HG03571 (cell line): Measurements from ENCODE around the gene GORASP2.
A peak's percentile ranks its signal among the peaks of the same experiment; 100 is the strongest.

Experiments
- ATAC-seq: cut with Tn5 transposase; IDR thresholded peaks from one replicate; pipeline ENCODE4 v1.9.1; 2021; ENCODE audit not compliant: unreplicated experiment

The GORASP2 gene

DNA sequence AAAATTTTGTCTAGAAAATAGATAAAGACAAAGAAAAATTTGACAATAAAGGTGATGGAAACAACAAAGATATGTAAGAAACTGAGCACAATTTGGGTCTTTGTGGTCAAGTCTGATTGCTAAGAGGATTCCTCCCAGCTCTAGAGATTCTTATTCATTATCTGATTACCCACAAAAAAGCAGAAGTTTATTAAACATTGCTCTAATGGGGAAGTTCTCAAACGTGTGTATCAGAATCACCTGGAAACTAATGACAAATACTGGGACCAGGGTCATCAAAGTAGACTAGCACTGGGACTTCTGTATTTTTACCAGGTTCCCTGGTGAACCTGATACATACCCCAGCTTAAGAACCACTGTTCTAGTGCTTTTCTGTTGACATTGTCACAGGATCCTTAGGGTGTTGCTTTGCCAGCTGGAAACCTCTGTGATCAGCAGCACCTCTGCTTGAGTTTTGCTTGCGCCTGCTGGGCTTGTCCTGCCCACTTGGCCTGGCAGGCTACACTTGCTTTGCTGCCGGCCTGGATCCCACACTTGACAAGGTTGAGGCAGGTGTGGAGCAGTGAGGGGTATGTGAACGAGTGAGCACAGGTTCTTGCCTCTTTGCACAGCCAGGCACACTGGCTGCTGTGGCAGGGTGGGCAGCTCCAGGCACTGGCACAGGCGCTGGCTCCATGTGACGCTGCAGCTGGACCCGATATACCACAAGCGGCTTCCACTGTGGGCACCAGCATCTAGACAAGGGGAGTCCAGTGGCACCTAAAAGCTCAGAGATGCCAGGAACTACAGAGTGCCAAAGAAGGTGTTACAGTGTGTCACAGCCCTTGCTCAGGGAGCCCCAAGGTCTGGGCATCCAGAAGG is 6.2 kb upstream of the GORASP2 start:
- no peak for ATAC-seq

- no peak for ATAC-seq
These were observed 5.3 kb upstream of the GORASP2 start for GRCh38 chr2:170923799-170924198.

DNA sequence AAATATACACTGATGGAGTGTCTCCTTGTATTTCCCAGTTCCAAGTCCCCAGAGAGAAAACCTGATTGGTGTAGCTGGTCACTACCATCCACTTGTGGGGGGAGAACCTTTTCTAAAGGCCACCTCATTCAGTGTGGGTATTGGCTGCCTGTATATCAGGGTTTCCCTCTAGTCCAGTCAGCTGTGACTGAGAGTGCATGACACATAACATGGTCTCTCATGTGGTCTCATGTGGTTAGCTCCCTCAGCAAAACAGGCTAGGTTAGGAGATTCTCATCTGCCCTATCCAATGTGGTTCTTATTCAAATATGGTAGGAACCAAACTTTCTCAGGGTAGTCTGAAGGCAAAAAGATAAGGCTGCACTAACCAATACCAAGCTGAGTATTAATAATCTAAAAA is 4.1 kb upstream of the GORASP2 start:
- no peak for ATAC-seq

DNA sequence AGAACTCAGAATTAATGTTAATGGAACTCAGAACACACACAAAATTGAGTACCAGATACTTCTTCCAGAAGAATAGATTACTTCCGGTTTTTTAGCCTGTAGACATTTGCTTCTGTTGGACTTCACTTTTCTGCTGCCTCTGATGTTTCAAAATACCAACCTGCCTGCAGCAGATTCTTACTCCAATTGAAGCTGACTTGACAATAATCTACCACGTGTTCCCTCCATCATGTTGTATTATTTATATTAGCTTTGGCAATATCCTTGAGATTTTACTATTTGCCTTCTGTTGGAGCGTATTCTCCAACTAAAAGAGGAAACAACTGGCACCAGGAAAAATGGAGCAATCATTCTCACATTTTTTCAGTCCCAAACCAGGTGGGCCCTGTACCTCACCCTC is 3.1 kb upstream of the GORASP2 start:
- ATAC-seq: no peak

DNA sequence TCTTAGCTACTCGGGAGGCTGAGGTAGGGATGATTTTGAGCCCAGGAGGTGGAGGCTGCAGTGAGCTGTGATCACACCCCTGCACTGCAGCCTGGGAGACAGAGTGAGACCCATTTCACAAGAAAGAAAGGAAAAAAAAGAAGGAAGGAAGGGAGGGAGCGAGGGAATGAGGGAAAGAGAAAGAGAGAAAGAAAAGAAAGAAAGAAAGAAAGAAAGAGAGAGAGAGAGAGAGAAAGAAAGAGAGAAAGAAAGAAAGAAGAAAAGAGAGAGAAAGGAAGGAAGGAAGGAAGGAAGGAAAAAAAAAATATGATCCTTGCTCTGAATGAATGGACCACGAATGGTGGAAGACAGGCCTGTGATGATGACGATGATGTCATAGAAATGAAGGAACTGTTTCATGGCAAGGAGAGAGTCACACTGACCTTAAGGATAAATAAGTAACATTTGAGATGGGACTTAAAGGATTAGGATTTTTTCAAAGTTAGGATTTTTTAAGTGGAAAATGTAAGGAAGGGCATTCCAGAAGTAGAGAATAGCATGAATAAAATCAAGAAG is 2.2 kb upstream of the GORASP2 start:
- ATAC-seq: no peak

DNA sequence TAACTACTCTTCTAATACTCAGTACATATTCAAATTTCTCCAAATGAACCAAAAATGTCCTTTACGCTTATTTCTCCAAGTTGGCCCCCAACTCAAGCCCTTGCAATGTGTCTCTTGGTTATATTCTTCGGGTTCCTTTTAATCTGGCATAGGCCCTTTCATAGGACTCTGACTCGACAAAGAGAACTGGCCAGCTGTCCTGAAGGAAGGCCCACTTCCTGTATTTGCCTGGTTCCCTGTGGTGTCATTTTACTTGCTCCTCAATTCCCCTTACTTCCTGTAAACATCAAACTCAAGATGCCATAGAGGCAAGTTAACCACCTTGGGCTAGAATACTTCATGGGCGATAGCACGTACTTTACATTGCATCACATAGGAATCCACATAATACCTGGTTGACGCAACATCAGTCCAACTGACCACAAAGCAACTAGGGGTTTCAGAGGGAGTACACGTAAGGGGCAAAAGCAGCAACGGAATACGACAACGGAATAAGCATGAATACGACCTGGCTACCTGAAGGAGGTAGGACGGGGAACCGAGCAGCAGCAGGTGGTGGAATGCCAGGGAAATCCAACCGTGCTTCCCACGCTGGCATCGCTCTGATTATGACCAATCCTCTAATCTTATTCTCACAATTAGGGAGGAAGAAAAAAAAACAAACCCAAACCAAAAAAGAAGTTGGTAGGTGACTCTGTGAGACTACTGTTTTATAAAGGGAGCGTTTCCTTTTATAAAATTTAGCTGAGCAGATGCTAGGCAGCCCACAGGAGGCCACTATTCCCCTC is 823 bp upstream of the GORASP2 start:
- no peak for ATAC-seq

DNA sequence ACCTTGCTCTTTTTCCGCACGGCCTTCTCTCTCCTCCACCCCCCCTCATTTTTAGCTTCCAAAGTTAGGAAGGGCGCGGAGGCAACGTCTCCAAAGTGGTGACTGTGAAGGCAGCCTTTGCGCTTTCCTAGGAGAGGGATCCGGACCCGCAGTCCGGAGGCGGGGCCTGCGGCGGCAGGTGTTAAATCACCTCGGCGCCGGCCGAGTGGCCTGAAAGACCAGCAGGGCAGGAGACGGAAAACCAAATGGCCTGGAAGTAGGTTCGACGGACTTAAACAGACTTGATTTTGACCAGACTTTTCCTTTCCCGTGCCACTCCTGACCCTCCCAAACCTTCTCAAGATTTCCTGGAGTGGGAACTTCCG is 615 bp downstream of the GORASP2 start:
- peak; percentile 1 for ATAC-seq

GRCh38 chr2:170930131-170930990 is 1.3 kb downstream of the GORASP2 start:
- ATAC-seq: peak; percentile 34

- ATAC-seq: no peak
These were observed 1.9 kb downstream of the GORASP2 start for GRCh38 chr2:170930991-170931266.

DNA sequence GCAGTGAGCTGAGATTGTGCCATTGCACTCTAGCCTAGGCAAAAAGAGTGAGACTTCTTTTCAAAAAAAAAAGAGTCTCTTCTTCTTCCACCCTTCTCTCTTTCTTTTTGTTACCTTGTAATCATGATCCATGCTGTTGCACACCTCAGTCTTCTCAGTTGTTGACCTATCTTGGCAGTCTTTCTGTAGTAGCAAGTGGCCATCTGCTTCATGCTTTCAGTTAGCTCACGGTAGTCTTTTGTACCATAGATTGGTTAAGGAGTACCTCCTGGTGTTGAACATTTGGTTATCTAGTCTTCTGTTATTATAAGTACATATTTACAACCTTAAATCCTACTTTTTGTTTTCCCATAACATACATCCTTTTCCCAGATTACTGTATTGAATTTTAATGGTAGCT is 3.1 kb downstream of the GORASP2 start:
- ATAC-seq: no peak

GRCh38 chr2:170932948-170933347 is 3.9 kb downstream of the GORASP2 start:
- no peak for ATAC-seq

- no peak for ATAC-seq
These were observed 8.8 kb downstream of the GORASP2 start for GRCh38 chr2:170937709-170938379.

DNA sequence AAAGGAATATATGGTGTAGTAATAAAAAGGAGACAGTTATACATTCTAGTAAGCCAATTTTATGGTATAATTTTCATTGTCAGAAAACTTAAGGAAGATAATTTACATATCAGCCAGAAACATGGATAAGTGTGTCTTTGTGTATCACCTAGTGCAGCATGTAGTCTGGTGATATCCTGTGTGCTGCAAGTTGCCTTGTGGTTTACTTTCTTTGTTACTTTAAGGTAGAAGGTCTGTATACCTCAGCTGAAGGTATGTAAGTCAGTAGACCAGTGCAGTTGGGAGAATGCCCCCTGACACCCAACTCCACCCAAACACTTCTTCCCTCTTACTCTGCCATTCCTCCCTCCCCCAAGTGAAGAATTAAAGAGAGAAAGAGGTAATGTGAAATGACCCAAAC is 11.0 kb downstream of the GORASP2 start:
- ATAC-seq: no peak

- no peak for ATAC-seq
These were observed 13.6 kb downstream of the GORASP2 start for GRCh38 chr2:170942615-170943014.

DNA sequence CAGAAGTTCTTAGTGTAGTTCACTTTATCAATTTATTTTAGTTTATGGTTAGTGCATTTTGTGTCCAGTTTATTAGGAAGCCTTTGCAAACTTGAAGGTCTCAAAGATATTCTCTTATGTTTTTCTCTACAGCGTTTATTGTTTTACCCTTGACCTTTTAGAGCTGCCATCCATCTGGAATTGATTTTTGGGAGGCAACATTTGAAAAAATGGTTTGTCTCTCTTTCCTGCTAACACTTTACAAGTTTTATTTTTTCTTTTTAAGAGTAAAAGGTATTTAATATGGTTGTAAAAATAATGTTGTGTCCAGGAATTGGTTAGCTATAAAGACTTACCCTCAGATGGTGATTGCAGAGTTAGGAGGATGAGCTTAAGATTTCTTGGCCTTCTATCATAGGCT is 14.0 kb downstream of the GORASP2 start:
- no peak for ATAC-seq

- no peak for ATAC-seq
These were observed 14.5 kb downstream of the GORASP2 start for GRCh38 chr2:170943596-170943995.

GRCh38 chr2:170944545-170944944 is 15.5 kb downstream of the GORASP2 start:
- no peak for ATAC-seq

GRCh38 chr2:170949415-170949814 is 20.4 kb downstream of the GORASP2 start:
- no peak for ATAC-seq

GRCh38 chr2:170950221-170950761 is 21.2 kb downstream of the GORASP2 start:
- ATAC-seq: peak; percentile 89

DNA sequence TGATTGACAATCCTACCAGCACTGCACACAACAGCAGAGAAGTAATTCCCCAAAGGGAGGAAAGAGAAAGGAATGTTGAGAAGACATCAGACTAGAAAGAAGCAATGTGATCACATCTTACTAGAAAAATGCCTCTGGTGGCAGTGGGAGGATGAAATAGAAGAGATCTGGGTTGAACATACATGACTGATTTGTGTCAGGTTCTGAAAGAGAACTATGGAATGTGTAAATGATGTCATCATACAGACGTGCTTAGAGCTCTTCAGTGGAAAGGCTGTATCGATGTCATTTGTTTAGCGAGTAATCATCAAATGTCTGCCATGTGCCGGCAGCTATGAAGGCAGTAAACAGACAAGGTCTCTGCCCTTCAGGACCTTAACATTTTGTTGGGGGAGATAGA is 24.9 kb downstream of the GORASP2 start:
- no peak for ATAC-seq
